ENCODE data around the gene TSPAN33. TPM values are rescaled to one million over a fixed set of nuclear protein-coding genes. Genes with fewer than 3 reads are reported as not detected.
A peak's percentile ranks its signal among the peaks of the same experiment; 100 is the strongest.

TSPAN33 gene
- total and polyA plus RNA-seq, 10 of the 15 experiments (the other 5 are each of a cell fraction or from before 2014, with no cell fraction given): 12.0 to 123 (median 86.3) TPM

- TF ChIP-seq RCOR1 (conservative IDR thresholded peaks at IDR 0.05; ENCODE audit: low read depth, low read length): no peak
- no peak for TF ChIP-seq ZNF24 (IDR thresholded peaks at IDR 0.05)
- no peak for TF ChIP-seq ATF7 (IDR thresholded peaks at IDR 0.05; ENCODE audit: low read depth)
- no peak for TF ChIP-seq CHD4 (IDR thresholded peaks at IDR 0.05)
- no peak for TF ChIP-seq PAX8 (IDR thresholded peaks at IDR 0.05)
- TF ChIP-seq BHLHE40 (IDR thresholded peaks at IDR 0.05; ENCODE audit: borderline replicate concordance in 1 of 2, low read depth in 2 of 2, low read length in 1 of 2): no peak
- no peak for TF ChIP-seq ZBTB11 (CRISPR knock-in tag; IDR thresholded peaks at IDR 0.05)
- TF ChIP-seq NFXL1 (IDR thresholded peaks at IDR 0.05; ENCODE audit: borderline replicate concordance): no peak
- TF ChIP-seq CHD2 (IDR thresholded peaks at IDR 0.05; ENCODE audit: borderline replicate concordance, low read depth, low read length): no peak
- TF ChIP-seq BCL3 (IDR thresholded peaks at IDR 0.05; ENCODE audit: borderline replicate concordance, insufficient read depth, low read depth, low read length, poor library complexity, severe bottlenecking): no peak
- no peak for TF ChIP-seq CBX3 (IDR thresholded peaks at IDR 0.05; ENCODE audit: borderline replicate concordance, low read depth)
- 0 out of 2 replicates have a peak, but pooled peaks have one; percentile 24 for TF ChIP-seq IRF4 (IDR thresholded peaks at IDR 0.05; ENCODE audit: low read depth, low read length)
- TF ChIP-seq TCF12 (IDR thresholded peaks at IDR 0.05; ENCODE audit: low read depth, low read length): 0 out of 2 replicates have a peak, but pooled peaks have one; percentile 35
- no peak for TF ChIP-seq MLLT1 (IDR thresholded peaks at IDR 0.05)
- no peak for TF ChIP-seq MEF2B (IDR thresholded peaks at IDR 0.05; ENCODE audit: partially characterized antibody, poor library complexity, severe bottlenecking)
- no peak for TF ChIP-seq RELA (IDR thresholded peaks at IDR 0.05; ENCODE audit: borderline replicate concordance, partially characterized antibody)
Measured at GRCh38 chr7:129210256-129210988, 65.9 kb downstream of the TSPAN33 start (continued).

All from GM12878 (cell line).